ENCODE measurements around the gene IL15. TPM values are rescaled to one million over a fixed set of nuclear protein-coding genes. Genes with fewer than 3 reads are reported as not detected.
"Not testable (repeated sequence)": the region's sequence is repeated elsewhere in the genome, so short reads cannot be mapped to it uniquely, and the experiment has no call there.

IL15 gene
- total and polyA plus RNA-seq, 3 donors from 2014 or later, result 1.5 to 2.7 (median 1.7) TPM

DNA sequence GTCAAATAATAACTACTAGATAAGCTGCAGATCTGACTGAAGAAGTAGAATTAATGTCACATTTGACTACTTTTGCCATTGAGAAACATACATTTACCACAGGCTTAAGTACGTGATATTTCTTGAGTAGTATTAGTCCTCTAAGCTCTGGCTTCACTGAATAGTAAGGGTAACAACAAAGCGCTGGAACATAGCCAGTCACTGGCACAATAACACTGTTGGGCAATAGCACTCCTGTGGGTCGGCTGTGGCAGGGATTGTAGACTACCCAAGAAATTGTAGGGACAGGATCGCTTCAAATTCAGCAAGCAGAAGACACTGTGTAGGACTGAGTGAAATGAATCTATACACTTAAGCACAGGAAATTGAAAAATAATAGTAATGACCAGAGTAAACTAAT lies 27.1 kb upstream of the IL15 start:
- TF ChIP-seq, protein P1, sequence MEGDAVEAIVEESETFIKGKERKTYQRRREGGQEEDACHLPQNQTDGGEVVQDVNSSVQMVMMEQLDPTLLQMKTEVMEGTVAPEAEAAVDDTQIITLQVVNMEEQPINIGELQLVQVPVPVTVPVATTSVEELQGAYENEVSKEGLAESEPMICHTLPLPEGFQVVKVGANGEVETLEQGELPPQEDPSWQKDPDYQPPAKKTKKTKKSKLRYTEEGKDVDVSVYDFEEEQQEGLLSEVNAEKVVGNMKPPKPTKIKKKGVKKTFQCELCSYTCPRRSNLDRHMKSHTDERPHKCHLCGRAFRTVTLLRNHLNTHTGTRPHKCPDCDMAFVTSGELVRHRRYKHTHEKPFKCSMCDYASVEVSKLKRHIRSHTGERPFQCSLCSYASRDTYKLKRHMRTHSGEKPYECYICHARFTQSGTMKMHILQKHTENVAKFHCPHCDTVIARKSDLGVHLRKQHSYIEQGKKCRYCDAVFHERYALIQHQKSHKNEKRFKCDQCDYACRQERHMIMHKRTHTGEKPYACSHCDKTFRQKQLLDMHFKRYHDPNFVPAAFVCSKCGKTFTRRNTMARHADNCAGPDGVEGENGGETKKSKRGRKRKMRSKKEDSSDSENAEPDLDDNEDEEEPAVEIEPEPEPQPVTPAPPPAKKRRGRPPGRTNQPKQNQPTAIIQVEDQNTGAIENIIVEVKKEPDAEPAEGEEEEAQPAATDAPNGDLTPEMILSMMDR (IDR thresholded peaks at IDR 0.05), result no peak
- no peak for TF ChIP-seq POLR2A (IDR thresholded peaks at IDR 0.05)
- DNase-seq, result no peak
- 86 to 90% methylated on average over 4 of the region's 4 CpGs for WGBS, 2 donors
- Histone ChIP-seq H3K9me3 (no peaks in the 10 kb centered on the region), H3K4me1 (no peaks in the 10 kb centered on the region), H3K4me3 (no peak overlapping the region), H3K27me3 (no peaks in the 10 kb centered on the region), H3K27ac (no peak overlapping the region), H3K36me3 (ENCODE audit: low read depth, missing control alignments) (no peaks in the 10 kb centered on the region)
- intact Hi-C loops (cut with DNase I; ENCODE audit: low total_unique reads), result no loop called here

DNA sequence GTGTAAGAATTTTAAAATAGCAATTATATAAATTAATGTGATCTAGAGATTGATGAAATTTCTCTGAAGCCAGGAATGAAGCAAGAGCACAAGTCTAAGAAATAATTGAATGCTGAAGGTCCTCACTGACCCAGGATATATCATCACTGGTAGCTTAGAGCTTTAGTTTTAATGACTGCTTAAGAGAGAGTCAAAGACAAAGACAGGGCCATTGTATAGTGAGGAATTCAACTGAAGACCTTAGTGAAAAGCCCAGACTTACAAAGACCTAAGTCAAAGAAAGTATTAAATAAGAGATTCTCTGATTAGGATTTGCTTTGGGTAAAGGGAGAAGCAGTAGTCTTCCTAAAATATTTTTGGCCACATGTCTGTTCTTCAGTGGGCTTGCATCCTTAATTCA lies 26.0 kb upstream of the IL15 start:
- Histone ChIP-seq H3K27me3 (no peaks in the 10 kb centered on the region), H3K9me3 (no peaks in the 10 kb centered on the region), H3K36me3 (ENCODE audit: low read depth, missing control alignments) (no peaks in the 10 kb centered on the region), H3K4me1 (no peaks in the 10 kb centered on the region), H3K4me3 (no peak overlapping the region), H3K27ac (no peak overlapping the region)
- DNase-seq, result no peak
- intact Hi-C loops (cut with DNase I; ENCODE audit: low total_unique reads), result no loop called here
- TF ChIP-seq, protein P1 (IDR thresholded peaks at IDR 0.05), result no peak
- TF ChIP-seq POLR2A (IDR thresholded peaks at IDR 0.05), result no peak

DNA sequence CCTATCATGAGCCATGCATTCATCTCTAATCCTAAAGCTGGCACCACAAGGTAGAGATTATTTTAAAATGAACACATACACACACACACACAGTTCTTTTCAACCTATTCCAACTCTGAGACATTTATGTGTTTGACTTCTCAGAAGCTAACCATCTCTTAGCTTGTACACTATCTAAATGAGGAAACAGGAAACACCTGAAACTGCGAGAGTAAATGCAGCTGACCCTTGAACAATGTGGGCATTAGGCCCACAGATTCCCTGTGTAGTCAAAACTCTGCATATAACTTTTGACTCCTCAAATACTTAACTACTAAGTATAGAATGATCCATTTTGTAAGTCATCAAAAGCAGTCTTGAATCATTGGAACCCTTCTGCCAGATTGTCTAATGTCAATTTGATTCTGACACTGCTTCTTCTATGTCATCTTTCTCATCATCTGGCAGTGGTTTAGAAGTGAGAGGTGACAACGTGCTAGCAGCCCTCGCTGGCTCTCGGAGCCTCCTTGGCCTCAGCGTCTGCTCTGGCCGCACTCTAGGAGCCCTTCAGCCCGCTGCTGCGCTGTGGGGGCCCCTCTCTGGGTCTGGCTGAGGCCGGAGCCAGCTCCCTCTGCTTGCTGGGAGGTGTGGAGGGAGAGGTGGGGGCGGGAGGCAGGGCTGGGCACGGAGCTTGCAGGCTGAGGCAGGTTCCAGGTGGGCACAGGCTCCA lies 21.4 kb upstream of the IL15 start:
- no peak for TF ChIP-seq POLR2A (IDR thresholded peaks at IDR 0.05)
- TF ChIP-seq, protein P1 (IDR thresholded peaks at IDR 0.05), result no peak
- intact Hi-C loops (cut with DNase I; ENCODE audit: low total_unique reads), result no loop called here

DNA sequence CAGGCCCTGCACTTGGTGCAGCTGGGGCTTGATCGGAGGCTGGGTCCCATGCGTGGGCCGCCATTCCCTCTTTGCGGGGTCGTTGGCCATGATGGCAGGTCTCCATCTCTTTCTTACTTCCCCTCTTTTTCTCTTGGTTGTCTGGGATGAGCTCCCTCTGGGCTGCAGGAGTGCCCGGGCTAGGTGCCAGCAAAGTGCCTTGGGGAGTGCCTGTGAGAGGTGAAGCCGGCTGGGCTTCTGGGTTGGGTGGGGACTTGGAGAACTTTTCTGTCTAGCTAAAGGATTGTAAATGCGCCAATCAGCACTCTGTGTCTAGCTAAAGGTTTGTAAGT lies 20.8 kb upstream of the IL15 start:
- H3K4me1 ChIP-seq; intact Hi-C loops (cut with DNase I; ENCODE audit: low total_unique reads); H3K9me3 ChIP-seq; DNase-seq; H3K27me3 ChIP-seq; H3K36me3 ChIP-seq (ENCODE audit: low read depth, missing control alignments); H3K27ac ChIP-seq: not testable (repeated sequence)
- WGBS, 2 donors, result 48 to 87% methylated on average over 7 to 8 of the region's 8 CpGs
- H3K4me3 ChIP-seq, result peak overlapping the region in 1 of 2 donors; percentile 31

More for the DNA sequence above, 21.4 kb upstream of the IL15 start:
- WGBS, 2 donors, result 38 to 60% methylated on average over 8 to 11 of the region's 11 CpGs
- H3K4me1 ChIP-seq, result no peaks in the 10 kb centered on the region
- no peak for DNase-seq
- H3K27ac ChIP-seq, result no peak overlapping the region
- no peaks in the 10 kb centered on the region for H3K9me3 ChIP-seq
- H3K27me3 ChIP-seq, result no peaks in the 10 kb centered on the region
- no peaks in the 10 kb centered on the region for H3K36me3 ChIP-seq (ENCODE audit: low read depth, missing control alignments)
- H3K4me3 ChIP-seq, result peak overlapping the region in 1 of 2 donors; percentile 31

DNA sequence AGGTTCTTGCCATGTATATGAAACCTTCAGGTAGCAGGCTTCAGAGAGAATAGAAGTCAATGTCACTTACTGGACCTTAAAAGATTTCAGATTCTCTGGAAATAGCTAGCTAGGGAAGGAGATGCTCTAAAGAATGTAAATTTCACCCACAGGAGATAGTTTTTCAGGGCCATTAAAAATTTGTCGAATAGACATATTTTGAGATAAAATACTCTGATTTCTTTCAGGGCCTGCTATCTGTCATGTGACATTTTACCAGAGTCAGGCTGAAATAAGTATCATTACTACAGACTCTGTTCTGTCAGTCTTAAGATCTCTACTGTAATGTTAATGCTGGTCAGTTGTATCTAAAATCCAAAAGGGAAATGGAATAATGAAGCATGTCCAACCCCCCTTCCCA lies 15.7 kb upstream of the IL15 start:
- Histone ChIP-seq H3K9me3 (no peaks in the 10 kb centered on the region), H3K4me3 (no peak overlapping the region), H3K36me3 (ENCODE audit: low read depth, missing control alignments) (no peaks in the 10 kb centered on the region), H3K4me1 (no peaks in the 10 kb centered on the region), H3K27ac (no peak overlapping the region), H3K27me3 (no peaks in the 10 kb centered on the region)
- TF ChIP-seq, protein P1 (IDR thresholded peaks at IDR 0.05), result no peak
- TF ChIP-seq POLR2A (IDR thresholded peaks at IDR 0.05), result no peak
- intact Hi-C loops (cut with DNase I; ENCODE audit: low total_unique reads), result no loop called here
- WGBS, 2 donors, result 88% methylated on average over 1 of the region's 1 CpG
- DNase-seq, result no peak

Data from testis (tissue), 3 donors.